SK-N-MC (cell line): ENCODE results near the gene GPR62.
"Not testable (repeated sequence)": the region's sequence is repeated elsewhere in the genome, so short reads cannot be mapped to it uniquely, and the experiment has no call there.

Experiments
- DNase-seq: peaks from one replicate; pipeline ENCODE4 v3.0.0-alpha.2; 2011; ENCODE audit warnings: low read depth, low spot score
- H3K27ac ChIP-seq: fragments of 200-600 bp; sonication (generic); 2 replicates; pipeline ENCODE4 v1.5.1; 2016; ENCODE audit warnings: mixed run types
- H3K36me3 ChIP-seq: fragments of 200-600 bp; sonication (generic); 2 replicates; pipeline ENCODE4 v1.6.1; 2017; ENCODE audit warnings: antibody characterized with exemption, low read length, mixed read lengths; ENCODE audit not compliant: insufficient read depth
- H3K4me3 ChIP-seq: fragments of 200-600 bp; sonication (generic); 2 replicates; pipeline ENCODE4 v1.5.1; 2016
- H3K9ac ChIP-seq: fragments of 200-600 bp; sonication (generic); 2 replicates; pipeline ENCODE4 v1.8.0; 2017; ENCODE audit warnings: mixed run types, mixed read lengths; ENCODE audit not compliant: insufficient read length
- H3K9me3 ChIP-seq: fragments of 200-600 bp; sonication (generic); 2 replicates; pipeline ENCODE4 v1.6.1; 2017; ENCODE audit warnings: low read depth, mild to moderate bottlenecking, antibody characterized with exemption, low read length, moderate library complexity, mixed read lengths
- EZH2 ChIP-seq: fragments of 200-600 bp; sonication (generic); IDR thresholded peaks from one replicate; pipeline ENCODE4 v1.6.1; 2017; ENCODE audit warnings: antibody characterized with exemption
- FOXP2 ChIP-seq: optimal IDR thresholded peaks from 2 replicates; pipeline ENCODE3; 2011; ENCODE audit warnings: mild to moderate bottlenecking, moderate library complexity; ENCODE audit not compliant: insufficient read depth; ENCODE audit errors: extremely low read length, control extremely low read depth
- POLR2AphosphoS5 ChIP-seq: IDR thresholded peaks from 2 replicates; pipeline ENCODE4 v1.6.1; 2012; ENCODE audit warnings: mild to moderate bottlenecking, low read depth, low read length, borderline replicate concordance

GPR62 gene

GRCh38 chr3:51988286-51989146 is 33.3 kb downstream of the GPR62 start:
- Histone ChIP-seq H3K9me3 (no peaks in the 10 kb centered on the region), H3K36me3 (peaks cover 19% of the 10 kb centered on the region), H3K9ac (no peak overlapping the region), H3K27ac (no peak overlapping the region), H3K4me3 (no peak overlapping the region)
- no peak for DNase-seq
- no peak for TF ChIP-seq EZH2
- no peak for TF ChIP-seq FOXP2
- TF ChIP-seq POLR2AphosphoS5 = no peak

DNA sequence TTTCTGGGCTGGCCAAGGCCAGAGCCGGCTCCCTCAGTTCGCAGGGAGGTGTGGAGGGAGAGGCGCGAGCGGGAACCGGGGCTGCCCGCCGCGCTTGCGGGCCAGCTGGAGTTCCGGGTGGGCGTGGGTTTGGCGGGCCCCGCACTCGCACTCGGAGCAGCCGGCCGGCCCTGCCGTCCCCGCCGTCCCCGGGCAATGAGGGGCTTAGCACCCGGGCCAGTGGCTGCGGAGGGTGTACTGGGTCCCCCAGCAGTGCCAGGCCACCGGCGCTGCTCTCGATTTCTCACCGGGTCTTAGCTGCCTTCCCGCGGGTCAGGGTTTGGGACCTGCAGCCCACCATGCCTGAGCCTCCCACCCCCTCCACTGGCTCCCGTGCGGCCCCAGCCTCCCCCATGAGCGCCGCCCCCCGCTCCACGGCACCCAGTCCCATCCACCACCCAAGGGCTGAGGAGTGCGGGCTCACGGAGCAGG is 35.4 kb downstream of the GPR62 start:
- peaks cover 37% of the 10 kb centered on the region for H3K36me3 ChIP-seq
- H3K9ac ChIP-seq, H3K4me3 ChIP-seq, H3K27ac ChIP-seq, H3K9me3 ChIP-seq, DNase-seq: not testable (repeated sequence)

GRCh38 chr3:51992017-51992682 is 37.0 kb downstream of the GPR62 start:
- DNase-seq = no peak
- Histone ChIP-seq H3K4me3 (no peak overlapping the region), H3K27ac (peak overlapping the region; percentile 62; the same call in 1 of the 2 replicates), H3K36me3 (peaks cover 37% of the 10 kb centered on the region), H3K9me3 (no peaks in the 10 kb centered on the region), H3K9ac (no peak overlapping the region)
- TF ChIP-seq FOXP2 (no peak), EZH2 (no peak), POLR2AphosphoS5 (no peak; the same call in none of the 2 replicates)

DNA sequence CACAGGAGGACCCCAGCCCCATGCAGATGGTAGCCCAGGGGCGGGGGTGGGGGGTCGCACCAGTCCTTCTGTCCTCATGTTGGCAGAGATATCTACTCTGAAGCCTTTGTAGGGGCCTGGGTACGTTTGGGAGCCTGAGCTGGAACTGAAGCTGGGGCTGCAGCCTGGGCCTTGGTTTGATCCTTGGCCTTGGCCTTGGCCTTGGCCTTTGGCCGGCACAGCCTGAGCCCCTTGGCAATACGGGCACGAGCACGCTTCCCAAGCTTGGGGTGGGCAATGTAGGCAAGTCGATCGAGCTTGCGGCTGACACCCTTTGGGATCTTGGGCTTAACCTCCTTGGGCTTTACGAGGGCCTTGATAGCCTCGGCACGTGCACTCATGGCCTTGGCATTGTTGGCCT is 38.5 kb downstream of the GPR62 start:
- H3K4me3 ChIP-seq, H3K27ac ChIP-seq, H3K9me3 ChIP-seq, DNase-seq, H3K9ac ChIP-seq: not testable (repeated sequence)
- peaks cover 37% of the 10 kb centered on the region for H3K36me3 ChIP-seq

DNA sequence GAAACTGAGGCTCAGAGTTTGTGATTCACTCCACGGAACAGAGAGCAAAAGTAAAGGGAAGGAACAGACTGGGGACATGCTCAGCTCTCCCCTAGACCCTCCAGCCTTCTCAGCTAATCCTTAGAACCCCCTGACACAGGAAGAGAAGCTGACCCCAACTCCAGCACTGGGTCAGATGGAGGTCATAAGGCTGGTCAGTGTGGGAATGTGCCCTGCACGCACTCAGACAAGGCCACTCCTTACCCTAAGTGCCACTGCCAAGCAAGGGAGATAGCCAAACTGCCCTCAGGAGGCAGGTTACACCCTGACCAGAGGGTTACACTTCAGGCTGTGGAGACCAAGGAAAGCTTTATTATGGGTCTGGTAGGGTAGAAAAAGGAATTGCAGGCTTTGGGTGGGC is 39.3 kb downstream of the GPR62 start:
- no peak for DNase-seq
- Histone ChIP-seq H3K9ac (peak overlapping the region; percentile 95), H3K36me3 (peaks cover 37% of the 10 kb centered on the region), H3K27ac (peak overlapping the region; percentile 93; the same call in 1 of the 2 replicates), H3K4me3 (peak overlapping the region; percentile 86), H3K9me3 (no peaks in the 10 kb centered on the region)
- TF ChIP-seq POLR2AphosphoS5 (no peak; the same call in 1 of the 2 replicates), EZH2 (no peak), FOXP2 (no peak)

GRCh38 chr3:51995346-51996163 is 40.4 kb downstream of the GPR62 start, which contains the start of gene RPL29:
Gene RPL29, minus strand, starts transcription at chr3:51995895. Its CDS starts 434 bp downstream, at chr3:51995461.
- peak within 1 kb of the TSS; percentile 93 for H3K27ac ChIP-seq
- H3K4me3 ChIP-seq = peak within 1 kb of the TSS; percentile 86
- H3K9me3 ChIP-seq = no peaks in the 10 kb centered on the region
- TF ChIP-seq FOXP2 (no peak), POLR2AphosphoS5 (peak; percentile 96)
- H3K9ac ChIP-seq = peak within 1 kb of the TSS; percentile 95
- peak; percentile 78 for DNase-seq
- peaks cover 37% of the 10 kb centered on the region for H3K36me3 ChIP-seq

GRCh38 chr3:51997172-51997571 is 42.0 kb downstream of the GPR62 start:
- DNase-seq = no peak
- Histone ChIP-seq H3K9me3 (no peaks in the 10 kb centered on the region), H3K27ac (no peak overlapping the region), H3K36me3 (peaks cover 30% of the 10 kb centered on the region), H3K4me3 (no peak overlapping the region), H3K9ac (no peak overlapping the region)
- TF ChIP-seq FOXP2 (no peak), POLR2AphosphoS5 (no peak), EZH2 (no peak)

- TF ChIP-seq FOXP2 = no peak
- TF ChIP-seq EZH2 = no peak
- TF ChIP-seq POLR2AphosphoS5 = no peak
- H3K4me3 ChIP-seq = no peak overlapping the region
- H3K36me3 ChIP-seq = peaks cover 22% of the 10 kb centered on the region
- DNase-seq = no peak
- no peak overlapping the region for H3K9ac ChIP-seq
- no peak overlapping the region for H3K27ac ChIP-seq
- no peaks in the 10 kb centered on the region for H3K9me3 ChIP-seq
These were observed 42.9 kb downstream of the GPR62 start for GRCh38 chr3:51997935-51998596.
